OCI-LY7 (cell line): Measurements from ENCODE around the gene DCTN5. TPM values are rescaled to one million over a fixed set of nuclear protein-coding genes. Genes with fewer than 3 reads are reported as not detected.

Source experiments
- BruUV-seq: library from RNA; stranded (reverse); fragments of 400-500 nt; replicated peaks from 2 replicates; lab custom pipeline; 2021; lab: Mats Ljungman, UMichigan
- CTCF ChIA-PET: fragments of 300-600 bp; sonication (Branson Sonifier 250); formaldehyde crosslinking; loops from one replicate; lab custom pipeline; 2022; ENCODE audit warnings: antibody characterized with exemption; ENCODE audit not compliant: unreplicated experiment; lab: Charles Lee
- POLR2A ChIA-PET: fragments of 300-600 bp; sonication (Branson Sonifier 250); formaldehyde crosslinking; loops from one replicate; lab custom pipeline; 2022; ENCODE audit warnings: antibody characterized with exemption; lab: Charles Lee
- DNase-seq: peaks from one replicate; pipeline ENCODE4 v3.0.0-alpha.2; 2015; ENCODE audit warnings: low spot score
- H2AFZ ChIP-seq: fragments of 200-600 bp; sonication (generic), shearing (Covaris generic); 2 replicates; pipeline ENCODE4 v1.6.1; 2014; ENCODE audit warnings: mild to moderate bottlenecking, antibody characterized with exemption, low read length, moderate library complexity
- H3K27ac ChIP-seq: fragments of 200-600 bp; sonication (generic); 2 replicates; pipeline ENCODE4 v1.5.1; 2014; ENCODE audit warnings: mixed run types, low read depth, mild to moderate bottlenecking, moderate library complexity, low read length, inconsistent platforms; ENCODE audit not compliant: poor library complexity, severe bottlenecking
- H3K36me3 ChIP-seq: fragments of 200-600 bp; sonication (generic); 2 replicates; pipeline ENCODE4 v1.6.1; 2014; ENCODE audit warnings: mild to moderate bottlenecking, antibody characterized with exemption, low read length, moderate library complexity, mixed read lengths; ENCODE audit not compliant: insufficient read depth
- H3K4me1 ChIP-seq: fragments of 200-600 bp; sonication (generic); 2 replicates; pipeline ENCODE4 v1.5.1; 2014; ENCODE audit warnings: mild to moderate bottlenecking, low read length; ENCODE audit not compliant: insufficient read depth, poor library complexity, severe bottlenecking
- H3K4me2 ChIP-seq: fragments of 200-600 bp; sonication (generic); 2 replicates; pipeline ENCODE4 v1.6.1; 2014; ENCODE audit warnings: mild to moderate bottlenecking, low read length
- H3K4me3 ChIP-seq: fragments of 200-600 bp; sonication (generic); 2 replicates; pipeline ENCODE4 v1.5.1; 2014; ENCODE audit warnings: mild to moderate bottlenecking, low read depth, low read length; ENCODE audit not compliant: poor library complexity, severe bottlenecking
- H3K79me2 ChIP-seq: fragments of 200-600 bp; sonication (generic); 2 replicates; pipeline ENCODE4 v1.6.1; 2016; ENCODE audit warnings: low read depth, mild to moderate bottlenecking, low read length, moderate library complexity, mixed read lengths; ENCODE audit not compliant: insufficient read depth
- H3K9me2 ChIP-seq: fragments of 200-600 bp; sonication (generic); 2 replicates; pipeline ENCODE4 v1.6.1; 2016; ENCODE audit warnings: mild to moderate bottlenecking, low read length, mixed read lengths; ENCODE audit not compliant: insufficient read depth
- H3K9me3 ChIP-seq: fragments of 200-600 bp; sonication (generic); 2 replicates; pipeline ENCODE4 v1.6.1; 2014; ENCODE audit warnings: mild to moderate bottlenecking, mixed run types, low read length, mixed read lengths
- H4K20me1 ChIP-seq: fragments of 200-600 bp; sonication (generic); 2 replicates; pipeline ENCODE4 v1.6.1; 2014; ENCODE audit warnings: mild to moderate bottlenecking, antibody characterized with exemption, low read length, moderate library complexity, mixed read lengths; ENCODE audit not compliant: insufficient read depth
- EZH2phosphoT487 ChIP-seq: fragments of 200-600 bp; sonication (generic); IDR thresholded peaks from 2 replicates; pipeline ENCODE4 v1.6.1; 2018; ENCODE audit warnings: low read depth, borderline replicate concordance, mild to moderate bottlenecking, mixed run types, antibody characterized with exemption, low read length, moderate library complexity, mixed read lengths
- intact Hi-C: fragments of 100-400 bp; cut with micrococcal nuclease; formaldehyde crosslinking; loops from one replicate; pipeline ENCODE4 v1.10.0; 2022; ENCODE audit not compliant: unreplicated experiment
- total RNA-seq, 2 experiments: library from RNA; depleted of rRNA in 1 of 2; stranded (reverse); fragments of >200 nt in 1 of 2; shearing (Covaris generic) in 1 of 2; gene quantifications; 2 replicates each; pipeline ENCODE4 v1.2.3, GENCODE V29; 2014 to 2022
- TF ChIP-seq, protein P1 (sequence below): fragments of 200-600 bp; sonication (generic); conservative IDR thresholded peaks from 2 replicates; pipeline ENCODE4 v1.5.1; 2014; ENCODE audit warnings: mild to moderate bottlenecking, antibody characterized with exemption, low read length, moderate library complexity, mixed read lengths

Gene DCTN5
- total RNA-seq, 2 experiments from 2014 or later = 37.3 to 89.6 TPM

DNA sequence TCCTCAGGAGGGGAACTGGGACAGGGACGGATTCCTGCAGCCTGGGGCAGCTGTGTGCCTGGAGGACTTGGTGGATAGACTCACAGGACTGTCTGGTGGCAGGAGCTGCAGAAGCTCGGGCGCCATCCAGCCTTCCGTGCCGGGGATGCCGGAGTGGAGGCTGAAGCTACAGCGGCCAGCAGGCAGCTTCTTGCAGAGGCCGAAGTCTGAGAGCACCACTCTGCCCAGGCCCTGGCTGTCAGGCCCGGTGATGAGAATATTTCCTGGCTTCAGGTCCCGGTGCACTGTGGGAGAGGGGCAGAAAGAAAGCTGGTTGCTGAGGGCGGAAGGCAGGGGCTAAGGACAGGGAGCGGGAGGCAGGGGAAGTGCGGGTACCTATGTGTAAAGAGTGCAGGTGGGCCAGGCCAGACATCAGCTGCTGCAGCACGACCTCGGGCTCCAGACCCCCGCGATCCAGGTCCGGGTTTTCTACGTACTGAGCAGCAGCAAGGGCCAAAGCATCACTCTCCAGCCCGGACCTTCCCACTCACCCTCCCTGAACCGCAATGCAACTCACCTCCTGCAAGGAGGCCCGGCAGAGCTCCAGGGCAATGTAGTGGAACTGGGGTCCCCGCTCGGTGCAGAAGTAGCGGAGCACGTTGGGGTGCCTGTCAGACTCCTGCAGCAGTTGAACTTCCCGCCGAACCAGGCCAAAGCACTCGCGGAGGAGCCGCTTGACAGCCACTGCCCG, 53.5 kb downstream of the DCTN5 start:
- Histone ChIP-seq H3K36me3 (peaks cover 30% of the 10 kb centered on the region), H3K79me2 (no peaks in the 10 kb centered on the region), H3K9me2 (no peaks in the 10 kb centered on the region), H3K27ac (peak overlapping the region; percentile 46), H3K4me1 (peaks cover 14% of the 10 kb centered on the region), H3K9me3 (no peaks in the 10 kb centered on the region), H3K4me2 (peak overlapping the region; percentile 72), H2AFZ (peak overlapping the region; percentile 30; the same call in 1 of the 2 replicates), H3K4me3 (peak overlapping the region; percentile 70), H4K20me1 (no peaks in the 10 kb centered on the region)
- BruUV-seq = no TSS peak
- ChIA-PET CTCF (no interaction called here), POLR2A (interaction anchor here (0.6 to 1.4 kb wide), 8 partner anchors 9 to 871 kb away, joined by 3 to 5 read pairs (median 3); no protein-coding TSS in a partner anchor)
- intact Hi-C loops = no loop called here
- DNase-seq = peak; percentile 86
- no peak for TF ChIP-seq EZH2phosphoT487
- TF ChIP-seq, protein P1, sequence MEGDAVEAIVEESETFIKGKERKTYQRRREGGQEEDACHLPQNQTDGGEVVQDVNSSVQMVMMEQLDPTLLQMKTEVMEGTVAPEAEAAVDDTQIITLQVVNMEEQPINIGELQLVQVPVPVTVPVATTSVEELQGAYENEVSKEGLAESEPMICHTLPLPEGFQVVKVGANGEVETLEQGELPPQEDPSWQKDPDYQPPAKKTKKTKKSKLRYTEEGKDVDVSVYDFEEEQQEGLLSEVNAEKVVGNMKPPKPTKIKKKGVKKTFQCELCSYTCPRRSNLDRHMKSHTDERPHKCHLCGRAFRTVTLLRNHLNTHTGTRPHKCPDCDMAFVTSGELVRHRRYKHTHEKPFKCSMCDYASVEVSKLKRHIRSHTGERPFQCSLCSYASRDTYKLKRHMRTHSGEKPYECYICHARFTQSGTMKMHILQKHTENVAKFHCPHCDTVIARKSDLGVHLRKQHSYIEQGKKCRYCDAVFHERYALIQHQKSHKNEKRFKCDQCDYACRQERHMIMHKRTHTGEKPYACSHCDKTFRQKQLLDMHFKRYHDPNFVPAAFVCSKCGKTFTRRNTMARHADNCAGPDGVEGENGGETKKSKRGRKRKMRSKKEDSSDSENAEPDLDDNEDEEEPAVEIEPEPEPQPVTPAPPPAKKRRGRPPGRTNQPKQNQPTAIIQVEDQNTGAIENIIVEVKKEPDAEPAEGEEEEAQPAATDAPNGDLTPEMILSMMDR = no peak

DNA sequence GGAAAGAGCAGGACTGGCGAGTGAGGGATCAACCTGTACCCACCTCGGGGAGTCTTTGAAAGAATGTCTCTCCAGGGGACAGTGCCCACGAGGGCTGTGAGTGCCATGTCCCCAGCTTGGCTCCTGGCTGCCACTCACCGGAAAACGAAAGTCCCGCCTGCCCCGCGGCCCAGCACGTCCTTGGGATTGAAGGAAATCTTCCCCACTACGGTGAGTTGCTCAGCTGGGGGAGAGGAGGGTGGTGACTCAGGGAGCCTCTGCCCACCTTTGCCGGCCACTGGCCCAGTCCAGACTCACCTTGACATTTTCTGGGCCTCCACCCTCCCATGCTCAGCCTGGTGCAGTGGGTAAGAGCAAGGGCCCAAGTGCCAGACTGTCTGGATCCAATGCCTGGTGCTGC, 54.5 kb downstream of the DCTN5 start:
- CTCF ChIA-PET = no interaction called here
- no peaks in the 10 kb centered on the region for H3K9me2 ChIP-seq
- no TSS peak for BruUV-seq
- H3K4me3 ChIP-seq = peak overlapping the region; percentile 70
- intact Hi-C loops = no loop called here
- H3K27ac ChIP-seq = no peak overlapping the region
- no peak overlapping the region for H2AFZ ChIP-seq
- no peaks in the 10 kb centered on the region for H3K9me3 ChIP-seq
- H3K4me2 ChIP-seq = peak overlapping the region; percentile 72
- POLR2A ChIA-PET = interaction anchor here (0.6 to 0.7 kb wide), 3 partner anchors 63 to 870 kb away, joined by 3 to 5 read pairs (median 3); no protein-coding TSS in a partner anchor
- H3K36me3 ChIP-seq = peaks cover 20% of the 10 kb centered on the region
- no peaks in the 10 kb centered on the region for H3K79me2 ChIP-seq
- H4K20me1 ChIP-seq = no peaks in the 10 kb centered on the region
- peaks cover 14% of the 10 kb centered on the region for H3K4me1 ChIP-seq
- no peak for DNase-seq
- no peak for TF ChIP-seq EZH2phosphoT487
- TF ChIP-seq, protein P1 = no peak

DNA sequence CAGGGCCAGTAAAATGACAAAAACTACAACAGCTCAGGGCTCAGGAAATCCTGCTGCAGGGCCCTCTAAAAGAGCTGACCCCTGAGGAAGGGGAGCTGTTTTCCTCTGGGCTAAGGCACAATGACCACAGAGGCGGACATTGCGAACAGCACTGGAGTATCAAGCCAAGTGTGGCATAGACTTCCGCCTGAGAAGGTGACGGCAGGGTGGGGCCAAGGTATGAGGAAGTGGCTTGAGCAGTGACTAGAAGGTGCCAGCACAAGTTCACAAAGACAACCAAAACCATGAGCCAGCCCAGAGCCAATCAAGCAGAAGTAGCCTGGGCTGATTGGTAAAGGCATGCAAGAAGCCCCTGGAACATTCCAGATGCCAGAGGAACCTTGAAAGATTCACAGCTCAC, 57.8 kb downstream of the DCTN5 start:
- Histone ChIP-seq H3K36me3 (no peaks in the 10 kb centered on the region; the same call in 1 of the 2 replicates), H3K4me3 (no peak overlapping the region), H3K4me2 (peak overlapping the region; percentile 37; the same call in 1 of the 2 replicates), H3K27ac (no peak overlapping the region), H4K20me1 (no peaks in the 10 kb centered on the region), H3K9me2 (no peaks in the 10 kb centered on the region), H3K79me2 (no peaks in the 10 kb centered on the region), H3K9me3 (0 out of 2 replicates have a peak, but pooled peaks cover 5% of the 10 kb centered on the region), H2AFZ (peak overlapping the region; percentile 71; the same call in 1 of the 2 replicates), H3K4me1 (peaks cover 14% of the 10 kb centered on the region)
- ChIA-PET POLR2A (interaction anchor here (0.6 to 1.3 kb wide), 3 partner anchors 8 to 19 kb away, joined by 3 to 4 read pairs (median 3); no protein-coding TSS in a partner anchor), CTCF (no interaction called here)
- peak; percentile 65 for DNase-seq
- TF ChIP-seq EZH2phosphoT487 = no peak
- TF ChIP-seq, protein P1 = no peak
- intact Hi-C loops = no loop called here
- BruUV-seq = no TSS peak
